Left renal pelvis (tissue), 4 donors: Measurements from ENCODE around the gene ZNF862. TPM values are rescaled to one million over a fixed set of nuclear protein-coding genes. Genes with fewer than 3 reads are reported as not detected.
"Not testable (repeated sequence)": the region's sequence is repeated elsewhere in the genome, so short reads cannot be mapped to it uniquely, and the experiment has no call there.

Experiments used
- DNase-seq, 4 donors: peaks; one replicate each; pipeline ENCODE4 v3.0.0-alpha.2; 2013; ENCODE audit warnings: low read depth in 4 of 4, low spot score in 3 of 4
- polyA plus RNA-seq, 4 donors: library from polyadenylated mRNA; unstranded; fragments of 120-200 nt; gene quantifications; one replicate each; pipeline ENCODE4 v1.2.1, GENCODE V29; 2013; ENCODE audit not compliant: insufficient read length in 4 of 4

The ZNF862 gene
- polyA plus RNA-seq, 4 donors, result 16.7 to 27.3 (median 19.2) TPM

DNA sequence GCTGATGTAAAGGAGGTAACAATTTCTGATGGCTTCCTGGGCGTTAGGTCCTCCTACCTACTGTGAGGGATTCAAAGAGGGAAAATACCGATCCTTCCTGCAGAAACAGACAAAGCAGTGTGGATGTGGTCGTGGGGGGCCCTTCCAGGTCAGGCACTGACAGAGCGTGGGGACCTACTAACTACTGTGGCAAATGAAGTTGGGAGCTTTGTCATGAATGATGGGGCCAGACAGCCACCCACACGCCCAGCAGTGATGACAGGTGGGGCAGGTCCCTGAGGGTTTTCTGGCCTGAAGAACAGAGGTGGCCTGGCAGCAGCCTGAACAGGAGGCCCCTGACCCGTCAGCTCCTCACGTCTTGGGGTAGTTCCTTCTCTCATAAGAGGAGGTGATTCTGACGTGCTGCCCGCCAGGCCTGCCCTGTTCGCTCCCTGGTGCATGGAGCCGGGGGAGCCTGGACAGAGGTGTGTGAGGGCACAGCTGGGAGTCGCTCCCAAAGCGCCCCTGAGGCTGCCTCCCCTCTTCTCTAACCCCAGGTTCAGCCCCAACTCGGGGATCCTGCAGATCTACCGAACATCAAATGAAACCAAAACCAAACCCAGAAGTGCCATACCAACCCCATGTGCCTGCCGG is 39.8 kb downstream of the ZNF862 start:
- DNase-seq, result no peak

DNA sequence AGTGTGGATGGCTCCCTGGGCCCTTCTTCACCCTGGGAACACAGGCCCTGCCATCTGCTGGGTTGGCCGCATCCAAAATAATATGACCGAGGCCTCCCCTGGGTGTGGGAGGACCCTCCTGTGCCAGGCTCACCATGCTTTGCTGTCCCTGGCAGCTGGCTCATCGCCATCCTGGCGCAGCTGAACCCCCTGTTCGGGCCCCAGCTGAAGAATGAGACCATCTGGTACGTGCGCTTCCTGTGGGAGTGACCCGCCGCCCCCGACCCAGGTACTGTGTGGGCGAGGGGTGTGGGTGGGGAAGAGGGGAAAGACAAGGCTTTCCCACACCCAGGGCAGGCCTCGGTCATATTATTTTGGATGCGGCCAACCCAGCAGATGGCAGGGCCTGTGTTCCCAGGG is 40.3 kb downstream of the ZNF862 start:
- no peak for DNase-seq

DNA sequence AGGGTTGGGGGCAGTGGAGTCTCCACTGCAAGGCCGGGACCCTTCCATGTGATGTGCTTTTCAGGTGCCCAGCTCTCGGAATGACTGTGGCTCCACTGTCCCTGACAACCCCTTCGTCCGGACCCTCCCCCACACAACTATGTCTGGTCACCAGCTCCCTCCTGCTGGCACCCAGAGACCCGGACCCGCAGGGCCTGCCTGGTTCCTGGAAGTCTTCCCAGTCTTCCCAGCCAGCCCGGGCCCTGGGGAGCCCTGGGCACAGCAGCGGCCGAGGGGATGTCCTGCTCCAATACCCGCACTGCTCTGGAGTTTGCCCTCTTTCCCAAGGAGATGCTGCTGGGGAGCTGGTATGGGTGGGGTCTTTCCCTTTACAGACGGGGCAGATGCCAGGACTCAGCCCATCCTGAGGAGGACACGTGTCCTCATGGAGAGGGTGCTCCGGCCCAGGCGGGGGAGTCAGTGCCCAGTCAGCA is 41.1 kb downstream of the ZNF862 start:
- no peak for DNase-seq

DNA sequence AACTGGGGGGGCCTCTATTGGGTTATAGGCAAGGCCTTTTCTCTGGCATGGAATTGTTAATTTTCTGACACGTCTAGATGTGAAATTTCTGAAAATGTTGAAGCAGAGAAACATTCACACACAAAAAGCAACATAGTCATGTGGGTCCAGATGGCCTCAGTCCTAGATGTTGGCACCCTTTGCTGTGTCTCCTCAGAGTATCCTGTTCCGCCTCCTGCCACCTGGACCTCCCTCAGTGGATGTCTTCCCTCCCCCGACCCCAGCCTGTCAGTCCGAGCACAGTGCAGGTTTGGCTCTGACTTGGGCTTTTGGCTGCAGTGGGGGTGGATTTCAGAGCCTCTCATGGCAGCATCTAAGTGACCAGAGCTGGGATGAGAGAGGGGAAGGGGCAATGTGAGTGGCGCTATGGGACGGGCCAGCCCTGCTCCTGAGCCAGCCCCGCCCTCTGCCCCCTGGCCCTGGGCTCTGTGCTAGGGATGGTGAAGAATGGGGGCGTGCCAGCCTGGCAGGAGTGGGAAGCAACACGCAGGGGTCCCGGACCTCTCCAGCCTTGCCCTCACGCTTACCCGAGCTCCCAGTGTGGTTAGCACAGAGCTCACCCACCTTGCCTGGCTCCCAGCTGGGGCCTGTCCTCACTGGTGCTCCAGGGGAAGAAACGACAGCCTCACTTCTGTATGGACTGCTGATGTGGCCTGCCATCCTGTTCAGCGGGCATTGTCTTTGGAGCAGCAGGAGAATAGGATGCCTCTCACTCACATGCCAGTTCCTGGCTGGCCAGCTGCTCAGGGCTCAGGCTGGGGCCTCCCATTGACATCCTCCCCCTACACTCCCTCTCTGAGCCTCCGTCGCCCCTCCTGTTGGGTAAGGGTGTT is 41.8 kb downstream of the ZNF862 start:
- DNase-seq, result no peak

DNA sequence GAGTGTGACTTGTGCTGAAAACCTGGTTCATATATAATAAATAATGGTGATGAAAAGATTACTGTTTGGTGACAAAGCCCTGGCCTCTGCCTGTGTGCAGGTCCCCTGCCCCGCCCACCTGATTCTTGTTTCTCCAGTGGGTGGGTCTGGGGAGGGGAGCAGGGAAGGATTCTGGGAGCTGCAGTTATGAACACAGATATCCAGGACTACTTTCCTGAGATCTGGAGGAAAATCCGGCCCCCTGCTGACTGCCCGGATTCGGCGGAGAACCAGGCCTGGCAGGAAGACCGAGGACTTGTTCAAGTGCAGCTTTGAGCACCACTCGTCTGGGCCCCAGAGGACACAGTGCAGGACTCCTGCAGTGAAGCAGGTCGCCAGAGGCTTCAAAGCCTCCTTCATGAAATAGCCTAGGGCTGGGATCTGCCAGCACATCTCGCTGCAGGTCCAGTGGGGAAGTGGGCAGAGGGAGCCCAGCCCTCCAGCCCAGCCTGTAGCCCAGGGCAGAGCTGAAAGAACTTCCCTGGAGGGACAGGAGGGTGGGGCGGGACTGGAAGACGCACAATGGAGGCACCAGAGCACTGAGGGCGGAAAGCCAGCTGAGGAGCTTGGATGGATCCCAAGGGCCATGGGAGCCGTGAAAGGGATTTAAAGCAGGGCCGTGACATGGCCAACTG is 42.6 kb downstream of the ZNF862 start:
- DNase-seq, result no peak

DNA sequence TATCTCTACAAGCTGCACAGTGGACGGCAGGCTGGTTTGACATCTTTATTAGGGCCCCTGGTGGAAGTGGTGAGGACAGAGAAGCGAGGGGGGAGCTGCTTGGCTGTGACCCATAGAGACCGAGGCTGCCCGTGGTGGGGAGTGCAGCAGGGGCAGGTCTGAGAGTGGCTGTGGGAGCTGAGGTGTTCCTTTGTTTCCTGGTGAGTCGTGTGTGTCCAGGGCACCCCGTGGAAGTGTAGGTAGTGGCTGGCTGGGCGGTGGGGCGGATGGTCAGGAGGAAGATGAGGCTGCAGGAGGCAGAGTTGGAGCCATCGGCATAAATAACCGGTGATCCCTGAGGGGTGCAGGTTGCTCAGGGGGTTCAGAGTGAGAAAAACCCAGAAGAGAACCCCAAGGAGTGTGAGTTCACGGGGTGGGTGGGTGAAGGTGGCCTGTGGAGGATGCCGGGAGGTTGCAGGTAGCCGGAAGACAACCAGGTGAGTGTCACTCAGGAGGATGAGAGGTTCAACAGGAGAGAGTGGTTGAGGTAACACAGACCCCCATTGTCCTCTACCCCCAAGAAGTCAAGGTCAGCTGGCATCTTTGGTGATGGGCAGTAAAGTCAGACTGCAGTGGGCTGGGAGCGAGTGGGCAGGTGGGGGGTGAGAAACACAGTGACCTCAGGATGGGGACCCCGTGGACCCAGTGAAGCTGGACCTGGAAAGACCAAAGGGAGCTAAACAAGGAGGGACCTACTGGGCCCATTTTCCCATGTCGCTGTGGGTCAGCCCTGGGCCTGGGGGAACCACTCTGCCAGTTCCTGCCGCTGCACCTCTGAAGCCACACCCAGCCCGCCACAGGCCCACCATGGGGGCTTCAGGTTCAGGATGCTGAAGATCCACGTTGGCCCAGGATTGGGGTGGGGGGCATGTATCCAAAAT is 43.4 kb downstream of the ZNF862 start:
- DNase-seq, result no peak

DNA sequence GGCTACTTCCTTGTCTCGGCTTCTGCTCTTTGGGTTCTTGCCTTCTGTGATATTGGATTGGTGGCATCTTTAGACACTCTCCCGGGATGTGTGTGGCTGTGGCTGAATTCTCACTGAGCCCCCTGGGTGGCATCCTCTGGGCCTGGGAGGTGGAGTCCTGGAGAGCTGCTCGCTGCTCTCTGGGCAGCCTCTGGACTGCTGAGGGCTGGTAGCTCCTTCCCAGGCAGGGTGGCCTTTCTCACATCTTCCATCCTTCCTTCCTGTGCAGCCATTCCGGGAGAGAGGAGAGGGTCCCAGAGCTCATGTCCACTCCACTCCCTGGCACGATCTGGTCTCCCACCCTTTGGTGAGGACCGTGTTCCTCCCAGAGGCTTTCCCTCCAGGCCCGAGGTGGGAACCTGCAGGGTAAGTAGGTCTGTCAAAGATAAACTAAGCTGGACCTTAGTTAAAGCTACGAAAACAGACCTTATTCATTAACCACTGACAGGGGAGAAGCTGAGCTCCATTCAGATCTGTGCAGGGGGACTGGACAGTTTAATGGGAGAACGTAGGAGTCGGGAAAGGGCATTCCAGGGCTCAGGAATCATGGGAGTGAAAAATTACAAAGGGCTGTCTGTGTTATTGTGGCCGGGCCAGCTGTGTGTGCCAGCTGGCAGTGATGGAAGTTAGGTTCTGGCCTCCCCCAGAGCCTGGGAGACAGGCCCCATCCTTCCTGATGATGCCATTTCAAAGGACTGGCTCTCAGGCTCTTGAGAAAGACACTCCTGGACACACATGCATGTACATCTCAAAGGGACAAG is 44.3 kb downstream of the ZNF862 start:
- no peak for DNase-seq

DNA sequence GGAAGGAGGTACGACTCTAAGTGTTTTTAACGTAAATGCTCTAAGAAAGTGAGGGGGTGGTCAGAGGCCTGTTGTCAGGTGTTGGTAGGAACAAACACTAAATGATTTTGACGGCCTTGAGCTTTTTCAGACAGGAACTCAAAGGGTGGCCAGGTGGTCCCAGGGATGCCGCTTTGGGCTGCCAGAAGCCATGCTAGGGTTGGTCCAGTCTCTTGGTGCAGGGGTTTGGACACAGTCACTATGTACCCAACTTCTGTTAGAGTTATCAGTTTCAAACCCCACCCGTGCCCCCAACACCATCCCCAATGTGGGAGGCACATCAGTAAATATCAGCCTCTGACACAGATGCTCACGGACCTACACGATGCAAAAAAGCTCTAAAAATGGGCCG is 44.9 kb downstream of the ZNF862 start:
- no peak for DNase-seq

DNA sequence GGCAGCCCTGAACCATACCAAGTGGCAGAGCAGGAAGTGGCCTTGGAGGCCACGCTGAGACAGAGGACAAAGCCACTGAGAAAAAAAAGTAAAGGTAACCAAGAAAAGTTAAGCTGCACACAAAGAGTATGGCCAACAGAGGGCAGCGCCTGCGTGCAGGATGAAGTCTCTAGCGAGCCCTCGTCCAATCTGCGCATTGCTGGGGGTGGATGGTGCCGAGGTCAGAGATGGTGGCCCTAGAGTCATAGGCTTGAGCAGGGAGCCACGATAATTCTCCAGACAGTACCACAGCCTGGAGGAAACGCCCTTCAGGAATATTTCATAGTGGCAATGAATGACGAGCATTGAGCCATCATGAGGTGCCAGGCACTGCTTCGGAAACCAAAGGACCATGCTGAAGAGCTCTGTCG is 45.3 kb downstream of the ZNF862 start:
- DNase-seq, result peak in 1 of 4 donors; percentile 31

DNA sequence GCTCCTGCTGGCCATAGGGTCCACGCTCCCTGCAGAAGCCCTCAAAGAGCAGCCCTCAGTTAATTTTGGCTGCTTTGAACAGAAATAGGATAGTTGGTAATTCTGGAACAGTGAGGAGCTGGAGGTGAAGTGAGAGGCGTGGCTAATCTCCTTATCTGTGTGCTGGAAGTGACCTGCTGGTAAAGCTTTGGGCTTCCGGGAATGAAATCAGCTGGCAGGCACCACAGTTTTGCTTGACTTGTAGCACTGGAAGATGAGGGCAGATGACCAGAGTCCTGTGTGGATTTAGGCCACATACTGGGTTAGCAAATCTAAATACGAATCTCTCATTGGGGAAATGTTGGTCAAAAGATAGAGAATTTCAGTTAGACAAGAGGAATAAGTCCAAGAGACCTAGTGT is 45.8 kb downstream of the ZNF862 start:
- DNase-seq, result no peak

DNA sequence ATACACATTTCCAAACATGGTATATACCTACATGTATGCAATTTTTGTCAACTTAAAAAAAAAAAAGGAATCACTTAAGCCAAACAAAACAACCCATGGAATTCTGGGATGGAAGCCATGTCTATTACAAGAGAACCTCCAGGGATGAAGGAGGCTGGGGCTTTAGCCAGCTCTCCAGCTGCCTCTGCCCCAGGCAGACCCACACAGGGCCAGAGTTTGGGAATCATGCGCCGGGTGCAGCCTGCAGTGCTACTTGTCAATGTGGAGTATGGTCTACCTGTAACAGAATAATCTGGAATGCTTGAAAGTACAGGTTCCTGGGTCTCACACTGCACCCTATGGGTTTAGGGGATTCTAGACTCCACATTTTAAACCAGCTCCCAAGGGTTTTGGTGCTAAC is 46.4 kb downstream of the ZNF862 start:
- no peak for DNase-seq

DNA sequence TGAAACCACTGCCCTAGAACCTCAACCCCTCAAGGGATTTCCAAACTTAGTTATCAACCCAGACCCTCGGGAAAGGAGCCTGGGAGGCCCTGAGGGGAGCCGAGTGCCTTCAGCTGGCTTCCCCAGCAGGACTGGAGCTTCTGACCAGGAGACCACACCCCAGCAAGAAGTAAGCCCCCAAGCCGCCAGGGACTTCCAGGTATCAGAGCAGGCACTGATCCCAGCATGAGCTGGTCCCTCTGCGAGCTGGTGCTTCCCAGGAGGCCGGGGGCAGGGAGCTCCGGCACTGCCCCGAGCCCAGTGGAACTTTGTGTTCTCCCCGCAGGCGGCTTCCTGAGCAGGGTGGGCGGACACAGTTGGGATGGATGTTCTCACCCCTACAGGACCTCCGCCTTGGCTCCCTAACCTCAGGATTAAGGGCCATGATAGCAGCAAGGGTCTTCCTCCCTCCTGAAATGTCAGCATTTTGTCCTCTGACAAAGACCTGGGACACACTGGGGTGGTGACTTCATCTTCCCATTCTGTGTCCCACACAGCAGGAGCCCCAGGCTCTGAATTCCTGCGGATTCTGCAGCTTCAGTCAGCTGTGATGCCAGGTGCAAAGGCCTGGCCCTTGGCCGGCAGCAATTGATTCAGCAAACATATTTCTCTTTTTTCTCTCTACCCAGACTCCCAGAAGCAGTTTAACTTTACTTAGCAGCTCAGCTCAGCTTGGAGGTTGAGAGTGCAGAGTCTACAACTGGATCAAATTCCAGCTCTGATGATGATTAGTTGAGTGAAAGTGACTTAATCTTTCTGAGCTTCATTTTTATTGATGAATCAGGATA is 47.2 kb downstream of the ZNF862 start:
- DNase-seq, result no peak

DNA sequence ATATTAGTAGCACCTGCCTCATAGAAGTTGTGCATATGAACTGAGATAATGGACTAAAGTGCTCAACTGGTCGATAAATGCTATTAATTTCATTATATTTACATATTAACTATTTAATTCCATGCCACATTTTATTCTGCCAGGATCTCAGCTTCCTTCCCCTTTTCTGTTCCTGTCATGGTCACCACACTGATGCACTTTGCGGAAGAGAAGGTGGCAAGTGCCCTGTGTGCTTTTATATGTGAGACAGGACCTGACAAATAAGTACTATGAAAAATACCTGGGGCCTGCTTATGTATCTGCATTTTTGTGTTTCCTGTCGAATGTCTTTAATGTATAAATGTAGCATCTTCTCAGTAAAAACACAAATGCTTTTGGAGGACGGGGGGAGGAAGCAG is 47.8 kb downstream of the ZNF862 start:
- no peak for DNase-seq

DNA sequence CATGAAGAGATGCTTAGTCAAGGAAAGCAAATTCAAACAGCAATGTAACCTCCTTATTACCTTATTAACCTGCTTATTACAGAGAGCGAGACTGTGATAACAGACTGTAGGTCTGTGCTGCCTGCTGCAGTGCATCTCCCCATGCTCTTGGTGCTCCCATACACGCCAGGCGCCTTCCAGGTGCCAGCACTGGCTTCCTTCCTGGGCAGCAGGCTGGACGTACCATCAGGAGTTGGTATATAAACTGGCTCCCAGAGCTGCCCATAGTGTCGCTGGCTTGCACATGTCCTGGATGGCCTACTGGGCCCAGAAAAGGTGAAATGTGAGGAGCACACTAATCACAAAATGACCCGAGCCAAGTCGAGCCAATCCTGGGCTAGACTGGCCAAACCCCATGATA is 49.1 kb downstream of the ZNF862 start:
- DNase-seq, result no peak

DNA sequence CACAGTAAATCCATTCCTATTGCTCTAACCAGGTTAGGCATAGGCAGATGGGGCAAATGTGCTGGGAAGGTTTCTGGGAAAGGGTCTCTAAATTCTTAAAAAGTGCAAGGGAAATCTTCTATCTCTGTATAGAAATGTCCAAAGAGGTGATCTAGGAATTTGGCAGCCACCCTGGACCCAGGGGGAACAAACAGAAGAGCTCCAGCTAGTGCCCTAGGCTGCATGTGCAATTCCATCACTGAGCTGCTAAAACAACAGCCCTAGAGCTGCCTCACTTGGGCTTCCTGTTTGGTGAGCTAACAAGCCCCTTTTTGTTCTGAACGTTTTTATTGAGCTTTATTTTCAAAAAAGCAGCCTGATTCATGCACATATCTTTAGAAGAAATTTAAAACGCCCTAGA is 52.5 kb downstream of the ZNF862 start:
- DNase-seq, result not testable (repeated sequence)

DNA sequence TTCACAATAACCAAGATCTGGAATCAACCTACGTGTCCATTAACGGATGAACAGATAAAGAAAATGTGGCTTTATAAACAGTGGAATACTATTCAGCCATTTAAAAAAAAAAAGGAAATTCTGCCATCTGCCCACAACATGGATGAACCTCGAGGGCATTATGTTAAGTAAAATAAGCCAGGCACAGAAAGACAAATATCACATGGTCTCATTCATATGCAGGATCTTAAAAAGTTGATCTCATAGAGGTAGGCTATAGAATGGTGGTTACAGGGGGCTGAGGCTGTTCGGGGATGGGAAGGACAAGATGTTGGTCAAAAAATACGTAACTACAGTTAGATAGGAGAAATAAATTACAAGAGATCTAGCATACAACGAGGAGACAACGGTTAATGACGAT is 56.8 kb downstream of the ZNF862 start:
- DNase-seq, result not testable (repeated sequence)

DNA sequence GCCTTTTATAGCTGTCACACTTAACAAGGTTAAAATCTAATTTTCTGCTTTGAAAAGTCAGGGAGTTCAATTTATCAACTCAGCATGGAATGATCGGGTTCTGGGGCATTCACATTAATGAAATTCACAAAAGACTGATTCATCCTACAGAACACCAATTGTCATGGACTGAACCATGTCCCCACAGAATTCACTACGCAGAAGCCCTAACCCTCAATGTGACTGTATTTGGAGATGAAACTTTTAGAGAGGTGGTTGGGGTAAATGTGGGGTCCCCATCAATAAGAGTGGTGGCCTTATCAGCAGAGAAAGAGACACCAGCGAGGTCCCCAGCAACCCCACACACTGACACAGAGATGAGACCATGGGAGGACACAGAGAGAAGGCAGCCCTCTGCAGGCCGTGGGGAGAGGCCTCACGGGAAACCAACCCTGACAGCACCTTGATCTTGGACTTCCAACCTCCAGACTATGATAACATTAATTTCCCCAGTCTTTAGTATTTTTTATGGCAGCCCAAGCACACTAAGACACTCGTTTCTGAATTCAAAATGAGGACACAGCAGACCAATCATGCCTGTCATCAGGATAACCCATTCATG is 69.7 kb downstream of the ZNF862 start:
- DNase-seq, result not testable (repeated sequence)

DNA sequence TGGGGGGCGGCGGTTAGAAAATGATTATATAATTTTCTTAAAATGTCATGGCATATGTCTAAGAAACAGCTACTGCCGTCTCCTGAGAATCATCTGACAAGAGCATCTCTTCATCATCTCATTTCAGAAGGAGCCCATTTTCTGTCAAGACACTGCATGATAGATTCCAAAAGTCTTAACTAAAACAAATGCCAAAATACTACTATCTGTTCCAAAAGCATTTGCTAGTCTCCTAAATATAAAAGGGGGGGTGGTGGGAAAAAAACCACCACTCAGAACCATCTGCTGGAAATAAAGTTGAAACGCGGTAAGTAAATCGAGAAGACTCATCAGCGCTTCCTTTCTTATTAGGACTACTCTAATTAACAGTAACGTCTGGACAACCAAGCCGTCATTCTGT is 72.0 kb downstream of the ZNF862 start:
- not testable (repeated sequence) for DNase-seq
